ENCODE results near the gene DCDC1. TPM values are rescaled to one million over a fixed set of nuclear protein-coding genes. Genes with fewer than 3 reads are reported as not detected.

DCDC1 gene
- polyA plus RNA-seq, 3 donors = 0.03 TPM; not detected in 2

GRCh38 chr11:30992513-30992849 lies 377.1 kb downstream of the DCDC1 start:
- Histone ChIP-seq H3K9me3 (replicated peaks in 1 of 2; ENCODE audit: control insufficient read depth in 1 of 2, insufficient read depth in 1 of 2, low read length in 2 of 2) (no peaks in the 10 kb centered on the region), H3K79me2 (ENCODE audit: insufficient read depth, low read length) (no peaks in the 10 kb centered on the region), H3K4me1 (ENCODE audit: control insufficient read depth in 1 of 2, insufficient read depth in 2 of 2, low read length in 2 of 2) (no peaks in the 10 kb centered on the region), H3K27ac (ENCODE audit: low read depth in 1 of 2, low read length in 2 of 2) (no peak overlapping the region), H3K9ac (ENCODE audit: insufficient read depth, low read length, poor library complexity, severe bottlenecking) (no peak overlapping the region), H3K36me3 (replicated peaks in 1 of 2; ENCODE audit: control insufficient read depth in 1 of 2, insufficient read depth in 2 of 2, low read length in 2 of 2) (no peaks in the 10 kb centered on the region), H3K27me3 (ENCODE audit: control insufficient read depth in 2 of 2, insufficient read depth in 2 of 2, low read length in 2 of 2) (no peaks in the 10 kb centered on the region), H3K4me3 (replicated peaks in 1 of 3; ENCODE audit: low read depth in 2 of 3, low read length in 3 of 3) (no peak overlapping the region), H2AFZ (ENCODE audit: insufficient read depth, low read depth, low read length, poor library complexity, severe bottlenecking) (no peak overlapping the region), H3K4me2 (replicated peaks; ENCODE audit: extremely low read depth, low read length, poor library complexity, severe bottlenecking) (no peak overlapping the region), H4K20me1 (ENCODE audit: insufficient read depth, low read length) (no peaks in the 10 kb centered on the region)
- no CpG with 5 or more reads among the region's 1 CpG for WGBS (ENCODE audit: insufficient coverage)
- no peak for TF ChIP-seq CTCF (IDR thresholded peaks at IDR 0.05)
- peaks cover 0 to 2% (median 0%) of the 10 kb centered on the region in 3 donors for H3K27me3 Mint-ChIP-seq (ENCODE audit: low read depth in 3 of 3)
- intact Hi-C loops (cut with micrococcal nuclease) = no loop called here
- H3K36me3 Mint-ChIP-seq = no peaks in the 10 kb centered on the region
- H3K9me3 Mint-ChIP-seq = peaks cover 0 to 5% (median 0%) of the 10 kb centered on the region in 7 donors
- no peak overlapping the region for H3K27ac Mint-ChIP-seq
- DNase-seq = no peak
- H3K4me1 Mint-ChIP-seq = no peaks in the 10 kb centered on the region
- no peak overlapping the region for H3K4me3 Mint-ChIP-seq

GRCh38 chr11:30991802-30992512 lies 377.6 kb downstream of the DCDC1 start:
- no peak for TF ChIP-seq CTCF (IDR thresholded peaks at IDR 0.05)
- no peaks in the 10 kb centered on the region for H3K9me3 ChIP-seq (replicated peaks in 1 of 2; ENCODE audit: control insufficient read depth in 1 of 2, insufficient read depth in 1 of 2, low read length in 2 of 2)
- no peak overlapping the region for H3K4me3 Mint-ChIP-seq
- H3K9ac ChIP-seq (ENCODE audit: insufficient read depth, low read length, poor library complexity, severe bottlenecking) = no peak overlapping the region
- H3K4me1 ChIP-seq (ENCODE audit: control insufficient read depth in 1 of 2, insufficient read depth in 2 of 2, low read length in 2 of 2) = no peaks in the 10 kb centered on the region
- H2AFZ ChIP-seq (ENCODE audit: insufficient read depth, low read depth, low read length, poor library complexity, severe bottlenecking) = no peak overlapping the region
- no peaks in the 10 kb centered on the region for H3K4me1 Mint-ChIP-seq
- H3K4me2 ChIP-seq (replicated peaks; ENCODE audit: extremely low read depth, low read length, poor library complexity, severe bottlenecking) = no peak overlapping the region
- no peak overlapping the region for H3K27ac Mint-ChIP-seq
- H3K27me3 Mint-ChIP-seq (ENCODE audit: low read depth in 3 of 3) = peaks cover 0 to 2% (median 0%) of the 10 kb centered on the region in 3 donors
- no peak overlapping the region for H3K27ac ChIP-seq (ENCODE audit: low read depth in 1 of 2, low read length in 2 of 2)
- DNase-seq = no peak
- WGBS (ENCODE audit: insufficient coverage) = 60% methylated on average over 1 of the region's 2 CpGs
- H3K4me3 ChIP-seq (replicated peaks in 1 of 3; ENCODE audit: low read depth in 2 of 3, low read length in 3 of 3) = no peak overlapping the region
- intact Hi-C loops (cut with micrococcal nuclease) = no loop called here
- H4K20me1 ChIP-seq (ENCODE audit: insufficient read depth, low read length) = no peaks in the 10 kb centered on the region
- H3K27me3 ChIP-seq (ENCODE audit: control insufficient read depth in 2 of 2, insufficient read depth in 2 of 2, low read length in 2 of 2) = no peaks in the 10 kb centered on the region
- H3K79me2 ChIP-seq (ENCODE audit: insufficient read depth, low read length) = no peaks in the 10 kb centered on the region
- no peaks in the 10 kb centered on the region for H3K36me3 ChIP-seq (replicated peaks in 1 of 2; ENCODE audit: control insufficient read depth in 1 of 2, insufficient read depth in 2 of 2, low read length in 2 of 2)
- H3K9me3 Mint-ChIP-seq = peaks cover 0 to 5% (median 2%) of the 10 kb centered on the region in 7 donors
- no peaks in the 10 kb centered on the region for H3K36me3 Mint-ChIP-seq

All from CD14-positive monocyte (primary cell).